ENCODE results near the gene TMEM254. TPM values are rescaled to one million over a fixed set of nuclear protein-coding genes. Genes with fewer than 3 reads are reported as not detected.
A peak's percentile ranks its signal among the peaks of the same experiment; 100 is the strongest.
"Not testable (repeated sequence)": the region's sequence is repeated elsewhere in the genome, so short reads cannot be mapped to it uniquely, and the experiment has no call there.

TMEM254 gene, protein sequence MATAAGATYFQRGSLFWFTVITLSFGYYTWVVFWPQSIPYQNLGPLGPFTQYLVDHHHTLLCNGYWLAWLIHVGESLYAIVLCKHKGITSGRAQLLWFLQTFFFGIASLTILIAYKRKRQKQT
- 10 to 100 TPM in 1 of 2 donors, 1 to 10 TPM in 1; 8.2 to 12.3 TPM for total RNA-seq
- long read RNA-seq, donor 1, partial matches to known transcripts: 0 of 8 reads
- long read RNA-seq, donor 1, other reads (novel, unspliced or antisense): 3 of 8 reads
- long read RNA-seq, donor 2, transcript TMEM254-209 (4 exons, 1,963 nt): minor isoform, 5 of 30 reads
- long read RNA-seq, donor 2, transcript TMEM254-205 (4 exons, 2,042 nt): major isoform, 15 of 30 reads
- long read RNA-seq, donor 2, partial matches to known transcripts: 1 of 30 reads
- long read RNA-seq, donor 2, other reads (novel, unspliced or antisense): 3 of 30 reads

DNA sequence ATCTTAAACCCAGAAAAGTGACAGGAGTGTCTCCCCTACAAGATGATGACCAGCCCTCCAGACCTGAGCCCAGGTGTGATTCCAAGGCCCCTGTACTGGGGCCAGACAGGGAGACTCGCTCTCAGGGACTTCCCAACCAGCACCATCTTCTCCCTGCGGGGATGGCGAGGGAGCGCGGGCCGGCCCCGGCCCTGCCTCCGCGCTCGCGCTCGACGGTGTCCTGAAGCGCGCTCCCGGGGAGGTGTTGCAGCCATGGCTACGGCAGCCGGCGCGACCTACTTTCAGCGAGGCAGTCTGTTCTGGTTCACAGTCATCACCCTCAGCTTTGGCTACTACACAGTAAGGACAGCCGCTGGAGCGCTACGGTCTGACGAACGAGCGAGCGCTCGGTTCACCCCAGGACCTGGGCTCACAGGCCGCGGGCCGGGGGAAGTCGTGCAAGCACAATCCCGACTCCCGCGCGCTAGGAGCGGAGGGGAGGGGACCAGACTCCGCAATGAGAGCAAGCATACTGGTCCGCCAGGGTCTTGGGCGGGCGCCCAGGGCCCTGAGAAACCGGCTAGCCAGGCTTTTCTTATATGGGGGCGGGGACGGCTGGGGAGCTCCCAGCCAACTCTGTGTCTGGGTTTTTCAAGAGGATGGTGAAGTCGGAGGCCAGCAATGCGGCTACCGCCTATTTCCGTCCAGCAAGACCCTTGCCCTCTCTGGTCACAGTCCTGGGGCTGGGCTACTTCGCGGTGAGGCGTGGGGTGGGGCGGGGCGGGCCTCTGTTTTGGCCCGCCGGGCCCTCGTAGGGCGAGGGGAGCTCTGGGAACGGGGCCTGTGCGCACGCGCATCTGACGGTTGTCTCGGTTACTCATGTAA is at the start of gene TMEM254:
TSS of gene TMEM254 (plus strand) at position 218 of the 864 bp plus-strand sequence. CDS start at position 253, 35 bp downstream.
- intact Hi-C loops (cut with DNase I): loop anchor here (10.0 kb wide), 2 partner anchors 46 to 66 kb away; no protein-coding TSS in a partner anchor

DNA sequence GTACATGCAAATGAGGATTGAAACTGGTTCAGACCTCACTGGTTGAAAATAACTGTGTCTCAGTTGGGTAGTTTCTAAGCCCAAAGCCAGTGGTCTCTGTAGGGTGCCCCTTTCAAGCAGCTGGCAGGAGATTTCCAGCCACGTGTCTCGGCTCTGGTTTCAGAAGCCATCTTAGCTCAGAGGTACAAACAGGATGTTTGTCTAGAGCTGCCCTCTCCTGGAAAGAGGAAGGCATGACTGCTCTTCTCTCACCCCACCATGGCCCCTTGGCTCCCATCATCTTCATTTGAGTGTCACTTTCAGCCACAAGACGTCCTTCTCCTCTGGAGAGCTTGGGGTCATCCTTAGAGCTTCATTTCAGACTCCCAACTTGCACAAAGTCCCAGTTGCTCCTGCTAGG is 49.3 kb upstream of the TMEM254 start:
- intact Hi-C loops (cut with DNase I); DNase-seq (ENCODE audit: low spot score): not testable (repeated sequence)

More for the DNA sequence above, at the start of gene TMEM254:
- DNase-seq (ENCODE audit: low spot score): peak; percentile 99

DNA sequence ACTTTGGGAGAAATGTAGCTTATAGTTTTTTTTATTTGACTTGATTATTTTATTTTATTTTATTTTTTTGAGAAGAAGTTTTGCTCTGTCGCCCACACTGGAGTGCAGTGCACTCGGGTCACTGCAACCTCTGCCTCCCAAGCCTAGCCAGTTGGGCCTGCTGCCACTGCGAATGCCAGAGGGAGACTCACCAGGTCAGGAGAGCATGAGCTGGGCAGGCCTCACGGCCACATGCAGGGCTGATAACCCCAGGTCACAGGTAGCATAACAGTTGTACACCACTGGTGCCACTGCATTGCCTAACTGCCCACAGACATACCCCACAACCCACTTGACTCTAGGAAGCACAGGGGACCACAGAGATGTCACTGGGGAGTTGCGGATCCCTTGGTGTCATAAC is 48.6 kb upstream of the TMEM254 start:
- DNase-seq (ENCODE audit: low spot score); intact Hi-C loops (cut with DNase I): not testable (repeated sequence)

DNA sequence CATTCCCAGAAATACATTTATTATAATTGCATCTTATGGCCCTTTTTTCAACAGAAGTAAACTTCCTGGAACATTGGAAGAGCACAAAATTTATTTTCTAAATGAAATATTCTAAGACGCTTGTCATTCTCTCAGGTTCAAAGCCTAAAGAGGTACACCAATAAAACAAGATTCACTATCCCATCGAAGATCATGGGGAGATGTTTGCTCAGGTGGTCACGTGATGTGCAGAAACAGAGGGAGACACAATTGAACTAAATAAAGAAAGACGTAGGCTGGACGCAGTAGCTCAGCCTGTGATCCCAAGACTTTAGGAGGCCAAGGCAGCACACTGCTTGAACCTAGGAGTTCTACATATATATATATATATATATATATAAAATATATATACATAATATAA is 46.0 kb upstream of the TMEM254 start:
- no peak for DNase-seq (ENCODE audit: low spot score)
- intact Hi-C loops (cut with DNase I): no loop called here

DNA sequence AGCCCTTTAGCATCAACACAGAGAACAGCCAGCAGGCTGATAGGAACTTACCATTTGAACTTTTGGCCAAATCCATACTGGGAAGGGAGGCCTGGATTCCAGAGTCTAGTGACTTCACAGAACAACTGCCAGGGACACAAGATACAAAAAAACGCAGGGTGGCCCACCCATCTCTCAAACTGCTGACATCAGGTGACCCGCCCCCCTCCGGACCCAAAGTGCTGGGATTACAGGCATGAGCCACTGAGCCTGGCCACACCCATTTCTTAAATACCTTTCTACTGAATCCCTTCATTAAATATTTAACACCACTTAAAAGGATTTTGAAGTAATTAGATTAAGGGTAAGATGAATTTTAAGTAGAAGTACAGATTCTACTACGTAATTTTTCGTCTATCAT is 43.7 kb upstream of the TMEM254 start:
- intact Hi-C loops (cut with DNase I); DNase-seq (ENCODE audit: low spot score): not testable (repeated sequence)

DNA sequence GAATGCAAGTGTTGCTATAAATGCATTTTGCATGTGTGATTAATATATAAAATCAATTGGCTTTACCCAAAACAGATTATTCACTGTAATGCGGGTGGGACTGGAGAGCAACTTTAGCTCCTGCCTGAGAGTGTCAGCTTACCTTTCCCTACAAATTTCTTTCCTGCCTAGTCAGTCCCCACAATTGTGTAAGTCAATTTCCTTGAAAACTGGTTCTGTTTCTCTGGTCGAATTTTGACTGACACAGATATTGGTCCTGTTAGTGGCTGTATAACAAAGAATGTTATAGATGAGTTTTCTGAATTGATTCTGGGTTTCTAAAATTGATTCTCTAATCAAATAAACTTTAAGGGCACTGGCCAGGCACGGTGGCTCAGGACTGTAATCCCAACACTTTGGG is 43.0 kb upstream of the TMEM254 start:
- intact Hi-C loops (cut with DNase I); DNase-seq (ENCODE audit: low spot score): not testable (repeated sequence)

DNA sequence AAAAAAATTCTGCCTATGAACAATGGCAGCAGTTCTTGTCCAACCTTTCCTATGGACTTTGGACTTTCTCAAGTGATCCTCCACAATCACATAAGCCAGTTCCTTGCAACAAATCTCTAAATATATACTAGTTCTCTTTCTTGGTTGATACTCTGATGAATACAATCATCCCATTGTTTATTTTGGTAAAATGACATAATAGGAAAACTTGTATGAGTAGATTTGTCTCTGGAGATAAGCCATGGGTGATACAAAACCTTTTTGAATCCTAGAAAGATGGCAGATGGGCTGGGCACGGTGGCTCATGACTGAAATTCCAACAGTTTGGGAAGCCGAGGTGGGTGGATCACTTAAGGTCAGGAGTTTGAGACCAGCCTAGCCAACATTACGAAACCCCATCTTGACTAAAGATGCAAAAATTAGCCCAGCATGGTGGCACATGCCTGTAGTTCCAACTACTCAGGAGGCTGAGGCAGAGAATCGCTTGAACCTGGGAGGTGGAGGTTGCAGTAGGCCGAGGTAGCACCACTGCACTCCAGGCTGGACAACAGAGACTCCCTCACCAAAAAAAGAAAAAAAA is 41.5 kb upstream of the TMEM254 start:
- intact Hi-C loops (cut with DNase I): not testable (repeated sequence)

DNA sequence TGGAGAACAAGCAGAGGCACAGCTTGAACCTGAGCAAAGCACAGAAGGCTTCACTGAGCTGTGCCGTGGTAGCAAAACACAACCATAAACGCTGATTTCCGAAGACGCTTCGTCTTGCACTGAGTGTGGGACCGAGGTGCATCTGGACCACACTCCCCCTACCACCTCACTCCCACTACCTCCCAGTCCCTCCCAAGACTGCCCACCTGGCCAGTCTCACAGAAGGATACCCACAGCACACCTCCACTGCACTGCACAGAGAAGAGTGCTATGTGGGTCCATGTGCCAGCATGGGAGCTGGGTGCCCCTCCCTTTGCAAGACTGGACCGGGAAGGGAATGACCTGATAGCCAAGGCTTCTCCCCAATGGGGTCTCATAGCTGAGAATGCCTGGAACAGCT is 40.2 kb upstream of the TMEM254 start:
- DNase-seq (ENCODE audit: low spot score); intact Hi-C loops (cut with DNase I): not testable (repeated sequence)

More for the DNA sequence above, 41.5 kb upstream of the TMEM254 start:
- DNase-seq (ENCODE audit: low spot score): not testable (repeated sequence)

DNA sequence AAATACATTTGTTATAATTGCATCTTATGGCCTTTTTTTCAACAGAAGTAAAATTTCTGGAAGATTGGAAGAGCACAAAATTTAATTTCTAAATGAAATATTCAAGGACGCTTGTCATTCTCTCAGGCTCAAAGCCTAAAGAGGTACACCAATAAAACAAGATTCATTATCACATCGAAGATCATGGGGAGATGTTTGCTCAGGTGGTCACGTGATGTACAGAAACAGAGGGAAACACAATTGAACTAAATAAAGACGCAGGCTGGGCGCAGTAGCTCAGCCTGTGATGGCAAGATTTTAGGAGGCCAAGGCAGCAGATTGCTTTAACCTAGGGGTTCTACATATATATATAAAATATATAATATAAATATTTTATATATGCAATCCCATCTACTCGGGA is 37.3 kb upstream of the TMEM254 start:
- no peak for DNase-seq (ENCODE audit: low spot score)
- intact Hi-C loops (cut with DNase I): no loop called here

DNA sequence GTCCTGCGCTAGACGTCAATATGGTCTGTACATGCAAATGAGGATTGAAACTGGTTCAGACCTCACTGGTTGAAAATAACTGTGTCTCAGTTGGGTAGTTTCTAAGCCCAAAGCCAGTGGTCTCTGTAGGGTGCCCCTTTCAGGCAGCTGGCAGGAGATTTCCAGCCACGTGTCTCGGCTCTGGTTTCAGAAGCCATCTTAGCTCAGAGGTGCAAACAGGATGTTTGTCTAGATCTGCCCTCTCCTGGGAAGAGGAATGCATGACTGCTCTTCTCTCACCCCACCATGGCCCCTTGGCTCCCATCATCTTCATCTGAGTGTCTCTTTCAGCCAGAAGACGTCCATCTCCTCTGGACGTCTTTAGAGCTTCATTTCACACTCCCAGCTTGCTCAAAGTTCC is 33.5 kb upstream of the TMEM254 start:
- intact Hi-C loops (cut with DNase I): not testable (repeated sequence)

DNA sequence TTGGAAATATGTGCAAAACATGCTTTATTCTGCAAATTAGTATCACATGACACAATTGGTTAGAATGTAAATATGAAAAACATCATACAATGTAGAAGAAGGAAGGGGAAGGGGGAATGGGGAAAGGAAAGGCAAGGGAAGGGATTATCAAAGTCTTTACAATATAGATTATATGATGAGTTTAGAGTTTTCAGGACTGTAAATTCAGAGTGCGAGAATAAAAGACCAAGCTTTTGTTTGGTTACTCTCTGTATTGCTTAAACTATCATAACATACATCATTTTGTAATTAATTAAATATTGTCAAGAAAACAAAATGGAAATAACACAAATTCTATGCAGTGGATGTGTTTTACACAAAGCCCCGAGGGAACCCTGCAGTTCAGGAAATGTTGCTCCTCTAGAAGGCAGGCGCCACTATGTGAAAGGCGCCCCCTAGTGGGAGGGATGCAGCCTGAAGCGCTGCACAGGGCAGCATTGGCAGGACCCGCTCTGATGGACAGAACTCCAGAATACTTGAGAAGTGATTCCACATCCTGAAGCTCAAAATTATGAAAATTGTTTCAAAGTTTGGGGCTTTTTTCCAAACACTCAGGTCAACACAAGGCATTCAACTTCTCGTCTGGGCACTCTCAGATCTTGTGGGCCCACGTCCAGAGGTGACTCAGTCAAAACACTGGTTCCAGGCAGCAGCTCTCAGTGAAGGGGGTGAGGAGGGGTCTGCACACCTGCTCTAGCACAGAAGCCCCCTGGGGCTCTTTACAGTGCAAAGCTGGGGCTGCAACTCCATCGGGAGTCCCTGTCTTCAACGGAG is 31.6 kb upstream of the TMEM254 start:
- DNase-seq (ENCODE audit: low spot score): peak; percentile 91
- intact Hi-C loops (cut with DNase I): no loop called here

More for the DNA sequence above, 33.5 kb upstream of the TMEM254 start:
- DNase-seq (ENCODE audit: low spot score): not testable (repeated sequence)

DNA sequence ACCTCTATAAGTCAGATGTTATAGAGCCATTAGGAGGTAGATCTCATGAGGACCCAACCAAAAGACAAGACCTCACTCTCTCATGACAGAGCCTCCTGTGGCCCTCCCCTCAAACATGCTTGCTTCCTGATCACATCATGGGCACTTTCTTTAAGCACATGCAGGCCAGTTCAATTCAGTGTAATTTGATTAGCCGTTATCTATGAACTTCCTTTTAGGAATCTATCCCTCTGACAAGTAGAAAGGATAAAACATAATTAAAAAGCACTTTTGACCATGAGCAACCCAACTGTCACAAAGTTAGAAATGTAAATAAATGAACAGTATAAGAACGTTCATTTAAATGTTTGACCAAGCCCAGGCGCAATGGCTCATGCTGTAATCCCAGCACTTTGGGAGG is 27.7 kb upstream of the TMEM254 start:
- no peak for DNase-seq (ENCODE audit: low spot score)
- intact Hi-C loops (cut with DNase I): no loop called here

DNA sequence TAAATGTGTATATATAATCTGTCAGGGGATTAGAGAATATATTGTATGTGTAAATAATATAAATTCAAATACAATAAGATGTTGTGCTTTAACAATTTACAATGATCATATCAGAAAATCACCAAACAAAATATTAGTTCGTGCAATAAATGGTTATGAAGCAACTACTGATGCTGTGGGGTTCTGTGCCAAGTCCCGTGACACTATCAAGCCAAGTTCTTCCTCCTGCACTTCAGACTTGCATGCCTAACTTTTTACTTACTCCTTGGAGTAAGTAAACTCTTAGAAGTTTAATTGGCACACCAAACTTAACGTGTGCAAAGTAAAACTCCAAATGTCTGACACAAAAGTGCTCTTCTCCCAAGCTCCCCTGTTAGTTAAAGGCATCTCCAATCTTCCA is 26.5 kb upstream of the TMEM254 start:
- intact Hi-C loops (cut with DNase I): no loop called here

DNA sequence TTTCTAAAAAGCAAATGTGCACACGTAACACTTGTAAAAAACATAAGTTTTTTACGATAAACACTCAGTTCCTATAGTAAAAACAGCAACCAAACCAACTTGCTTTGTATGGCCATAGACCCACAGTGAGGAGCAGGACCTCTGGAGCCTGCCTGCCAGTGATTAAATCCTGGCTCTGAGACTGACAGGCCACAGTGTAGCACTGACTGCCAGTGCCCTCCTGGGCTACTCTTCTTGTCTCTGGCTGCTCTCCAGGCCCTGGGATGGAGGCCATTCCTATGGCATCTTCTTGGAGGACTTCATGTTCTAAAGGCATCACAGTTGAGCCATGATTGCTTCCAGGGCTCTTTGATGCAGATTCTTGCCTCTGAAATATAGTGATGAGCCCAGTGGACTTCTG is 22.7 kb upstream of the TMEM254 start:
- DNase-seq (ENCODE audit: low spot score): no peak
- intact Hi-C loops (cut with DNase I): no loop called here

More for the DNA sequence above, 26.5 kb upstream of the TMEM254 start:
- no peak for DNase-seq (ENCODE audit: low spot score)

DNA sequence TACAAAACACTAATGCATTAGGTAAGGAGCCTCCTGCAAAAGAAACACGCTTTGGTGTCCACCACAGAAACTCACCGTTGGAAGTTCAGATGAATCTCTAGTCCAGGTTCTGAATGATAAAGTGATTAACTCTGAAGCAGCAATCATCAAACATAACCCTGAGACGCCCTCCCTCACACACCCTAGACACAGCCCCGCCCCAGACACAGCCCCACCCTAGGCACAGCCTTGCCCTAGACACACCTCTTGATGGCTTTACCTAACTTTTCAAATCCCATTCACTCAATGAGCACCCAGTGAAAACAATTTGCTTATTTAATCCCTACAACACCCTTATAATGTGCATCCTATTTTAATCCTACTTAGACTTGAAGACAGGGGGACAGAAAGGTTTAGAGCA is 21.3 kb upstream of the TMEM254 start:
- intact Hi-C loops (cut with DNase I): no loop called here
- no peak for DNase-seq (ENCODE audit: low spot score)

DNA sequence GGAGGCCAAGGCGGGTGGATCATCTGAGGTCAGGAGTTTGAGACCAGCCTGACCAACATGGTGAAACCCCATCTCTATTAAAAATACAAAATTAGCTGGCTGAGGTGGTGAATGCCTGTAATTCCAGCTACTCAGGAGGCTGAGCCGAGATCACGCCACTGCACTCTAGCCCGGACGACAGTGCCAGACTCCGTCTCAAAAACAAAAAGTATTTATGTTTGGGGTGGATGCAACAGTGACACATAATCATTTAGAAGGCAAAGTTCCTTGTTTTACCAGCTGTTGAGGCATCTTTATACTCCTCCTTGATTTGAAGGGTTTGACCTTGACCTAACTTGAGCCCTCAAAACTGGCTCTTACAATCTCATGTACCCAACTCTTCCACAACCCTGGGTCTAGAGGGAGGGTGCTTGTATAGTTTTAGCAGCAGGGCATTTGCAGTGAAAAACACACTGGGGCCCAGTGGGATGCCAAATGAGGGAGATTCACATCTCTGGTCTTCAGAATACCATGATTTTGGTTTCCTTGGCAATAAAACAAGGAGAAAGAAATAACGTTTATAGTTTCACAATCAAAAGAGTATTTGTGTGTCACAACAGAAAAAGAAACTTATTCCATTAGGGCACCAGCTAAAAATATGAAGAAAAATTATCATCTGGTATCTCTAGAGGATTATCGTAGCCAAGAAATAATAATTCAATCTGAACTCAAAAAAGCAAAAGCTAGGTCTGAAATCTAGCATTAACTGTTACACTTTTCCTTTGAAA is 14.2 kb upstream of the TMEM254 start:
- intact Hi-C loops (cut with DNase I): no loop called here

DNA sequence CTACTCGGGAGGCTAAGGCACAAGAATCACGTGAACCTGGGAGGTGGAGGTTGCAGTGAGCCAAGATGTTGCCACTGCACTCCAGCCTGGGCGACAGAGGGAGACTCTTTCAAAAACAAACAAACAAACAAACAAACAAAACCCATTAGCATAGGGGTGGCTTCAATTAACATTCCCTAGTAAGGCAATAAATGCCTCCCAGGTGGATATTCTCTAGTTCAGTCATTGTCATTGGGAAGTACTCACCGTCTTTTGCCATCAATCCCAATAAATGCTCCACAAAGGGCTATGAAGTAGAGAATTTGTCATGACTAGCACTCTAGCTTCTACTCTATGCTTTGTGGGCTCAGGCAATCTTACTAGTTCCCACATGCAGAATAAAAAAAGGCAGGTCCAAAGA is 11.7 kb upstream of the TMEM254 start:
- intact Hi-C loops (cut with DNase I): no loop called here
- no peak for DNase-seq (ENCODE audit: low spot score)

More for the DNA sequence above, 14.2 kb upstream of the TMEM254 start:
- no peak for DNase-seq (ENCODE audit: low spot score)

DNA sequence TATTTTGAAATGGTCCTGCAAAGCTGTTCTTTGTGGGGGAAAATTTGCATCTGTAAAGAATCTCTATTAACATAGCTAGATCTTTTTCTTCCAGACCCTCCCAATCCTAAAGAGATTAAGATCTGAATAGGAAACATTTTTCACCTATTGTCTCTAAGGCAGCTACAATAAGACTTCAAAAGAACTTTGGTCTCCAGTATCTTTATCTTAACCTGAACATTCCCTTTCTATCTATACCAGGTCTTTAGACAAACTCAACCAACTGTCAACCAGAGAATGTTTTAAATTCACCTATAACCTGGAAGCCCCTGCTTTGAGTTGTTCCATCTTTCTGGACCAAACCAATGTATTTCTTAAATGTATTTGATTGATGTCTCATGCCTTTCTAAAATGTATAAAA is 10.6 kb upstream of the TMEM254 start:
- DNase-seq (ENCODE audit: low spot score); intact Hi-C loops (cut with DNase I): not testable (repeated sequence)
